Mesangial cell (primary cell): ENCODE results near the gene ICA1L. TPM values are rescaled to one million over a fixed set of nuclear protein-coding genes. Genes with fewer than 3 reads are reported as not detected.

Source experiments
- total RNA-seq: library from RNA; depleted of rRNA; stranded (reverse); fragments of >200 nt; gene quantifications from 2 replicates; pipeline ENCODE4 v1.2.3, GENCODE V29; 2015

Gene ICA1L
- total RNA-seq = 2.3 and 3.7 TPM in 2 replicates

GRCh38 chr2:202871300-202872141, at the start of gene ICA1L:
TSS of gene ICA1L (minus strand) at chr2:202871766. CDS start at chr2:202829009, 42,757 bp downstream.

GRCh38 chr2:202911512-202912341, 40.2 kb upstream of the ICA1L start, which contains the start of the genes CARF and WDR12:
TSS of gene CARF (plus strand) at chr2:202912275. CDS start at chr2:202941903, 29,628 bp downstream.
TSS of gene WDR12 (minus strand) at chr2:202911673. CDS start at chr2:202911476, 197 bp downstream.

Other genes with a start within 250 kb of the ICA1L start
- gene FAM117B, start 236.8 kb downstream of the ICA1L start, total RNA-seq = 3.3 and 10.8 TPM in 2 replicates
- 6.6 and 26.9 TPM in 2 replicates for gene WDR12, start 39.9 kb upstream of the ICA1L start, total RNA-seq
- gene CARF, start 40.5 kb upstream of the ICA1L start, total RNA-seq = 1.5 and 9.1 TPM in 2 replicates
- 9.5 and 12.5 TPM in 2 replicates for gene NBEAL1, start 143.1 kb upstream of the ICA1L start, total RNA-seq